ENCODE data around the gene BAHCC1.
"Not testable (repeated sequence)": the region's sequence is repeated elsewhere in the genome, so short reads cannot be mapped to it uniquely, and the experiment has no call there.

Gene BAHCC1

GRCh38 chr17:81394921-81395599 is at the start of gene BAHCC1:
Gene BAHCC1 (plus strand): TSS chr17:81395457. CDS start chr17:81399740, 4,283 bp downstream.
- DNase-seq = peak; percentile 100

- peak; percentile 91 for DNase-seq
Measured at GRCh38 chr17:81346090-81346907, 49.0 kb upstream of the BAHCC1 start.

- DNase-seq = no peak
Measured at GRCh38 chr17:81346908-81347349, 48.3 kb upstream of the BAHCC1 start.

GRCh38 chr17:81347437-81347836 is 47.8 kb upstream of the BAHCC1 start:
- DNase-seq = no peak

GRCh38 chr17:81348097-81349055 is 46.9 kb upstream of the BAHCC1 start:
- no peak for DNase-seq

- peak; percentile 30 for DNase-seq
Measured at GRCh38 chr17:81349397-81350319, 45.6 kb upstream of the BAHCC1 start.

GRCh38 chr17:81350320-81350890 is 44.9 kb upstream of the BAHCC1 start:
- no peak for DNase-seq

- DNase-seq = not testable (repeated sequence)
Measured at GRCh38 chr17:81351329-81352052, 43.8 kb upstream of the BAHCC1 start.

GRCh38 chr17:81352056-81352455 is 43.2 kb upstream of the BAHCC1 start:
- DNase-seq = not testable (repeated sequence)

- DNase-seq = no peak
Measured at GRCh38 chr17:81354252-81354953, 40.9 kb upstream of the BAHCC1 start.

GRCh38 chr17:81354954-81355347 is 40.3 kb upstream of the BAHCC1 start:
- DNase-seq = no peak

- DNase-seq = no peak
Measured at GRCh38 chr17:81359218-81359617, 36.0 kb upstream of the BAHCC1 start.

GRCh38 chr17:81362001-81362400 is 33.3 kb upstream of the BAHCC1 start:
- not testable (repeated sequence) for DNase-seq

- no peak for DNase-seq
Measured at GRCh38 chr17:81364278-81365147, 30.7 kb upstream of the BAHCC1 start.

GRCh38 chr17:81365148-81365600 is 30.1 kb upstream of the BAHCC1 start:
- DNase-seq = no peak

- DNase-seq = no peak
Measured at GRCh38 chr17:81365601-81366585, 29.4 kb upstream of the BAHCC1 start.

GRCh38 chr17:81366648-81367047 is 28.6 kb upstream of the BAHCC1 start:
- DNase-seq = no peak

- no peak for DNase-seq
Measured at GRCh38 chr17:81367171-81367570, 28.1 kb upstream of the BAHCC1 start.

All from NCI-H1694 (cell line).